ENCODE data around the gene GDF11.

DNA sequence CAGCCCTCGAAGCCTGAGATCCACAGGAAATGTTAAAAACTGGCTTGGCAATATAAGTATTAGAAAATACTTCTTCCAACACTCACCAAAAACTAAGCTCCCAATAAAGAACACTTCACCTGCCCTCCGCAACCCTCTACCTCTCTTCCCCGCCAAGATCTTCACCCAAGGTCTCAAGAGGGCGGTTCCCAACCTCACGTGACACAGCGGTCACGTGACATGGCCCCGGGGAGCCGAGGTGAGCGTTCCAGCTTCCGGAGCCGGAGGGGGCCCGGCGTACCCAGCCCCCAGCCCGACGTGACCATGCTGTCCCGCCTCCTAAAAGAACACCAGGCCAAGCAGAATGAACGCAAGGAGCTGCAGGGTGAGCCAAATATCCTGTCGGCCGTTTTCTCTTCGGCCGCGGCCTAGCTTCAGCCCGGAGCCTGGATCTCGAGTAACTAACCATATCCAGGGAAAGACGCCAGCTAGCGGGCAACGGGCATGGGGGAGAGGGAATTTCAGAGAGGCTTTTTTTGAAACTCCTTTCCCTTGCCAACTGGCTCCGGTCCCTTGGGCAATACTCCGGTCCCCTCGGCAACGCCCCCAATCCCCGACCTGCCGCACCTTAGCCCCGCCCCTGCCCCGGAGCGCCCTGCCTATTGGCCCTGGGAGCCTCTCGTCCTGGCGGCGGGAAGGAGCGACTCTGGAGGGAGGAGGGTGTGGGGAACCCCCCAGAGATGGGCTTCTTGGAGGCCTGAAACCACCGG lies 26.9 kb upstream of the GDF11 start, which contains the start of gene BLOC1S1:
- TF ChIP-seq, protein P1, sequence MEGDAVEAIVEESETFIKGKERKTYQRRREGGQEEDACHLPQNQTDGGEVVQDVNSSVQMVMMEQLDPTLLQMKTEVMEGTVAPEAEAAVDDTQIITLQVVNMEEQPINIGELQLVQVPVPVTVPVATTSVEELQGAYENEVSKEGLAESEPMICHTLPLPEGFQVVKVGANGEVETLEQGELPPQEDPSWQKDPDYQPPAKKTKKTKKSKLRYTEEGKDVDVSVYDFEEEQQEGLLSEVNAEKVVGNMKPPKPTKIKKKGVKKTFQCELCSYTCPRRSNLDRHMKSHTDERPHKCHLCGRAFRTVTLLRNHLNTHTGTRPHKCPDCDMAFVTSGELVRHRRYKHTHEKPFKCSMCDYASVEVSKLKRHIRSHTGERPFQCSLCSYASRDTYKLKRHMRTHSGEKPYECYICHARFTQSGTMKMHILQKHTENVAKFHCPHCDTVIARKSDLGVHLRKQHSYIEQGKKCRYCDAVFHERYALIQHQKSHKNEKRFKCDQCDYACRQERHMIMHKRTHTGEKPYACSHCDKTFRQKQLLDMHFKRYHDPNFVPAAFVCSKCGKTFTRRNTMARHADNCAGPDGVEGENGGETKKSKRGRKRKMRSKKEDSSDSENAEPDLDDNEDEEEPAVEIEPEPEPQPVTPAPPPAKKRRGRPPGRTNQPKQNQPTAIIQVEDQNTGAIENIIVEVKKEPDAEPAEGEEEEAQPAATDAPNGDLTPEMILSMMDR (IDR thresholded peaks at IDR 0.05; ENCODE audit: control extremely low read depth in 1 of 3, insufficient read depth in 1 of 3, low read depth in 1 of 3, low read length in 3 of 3), result no peak
- peak; percentile 99 for TF ChIP-seq SIN3A (conservative IDR thresholded peaks at IDR 0.05 in 1 of 2, IDR thresholded peaks at IDR 0.05 in 1 of 2; ENCODE audit: low read depth in 1 of 2, low read length in 2 of 2)
- TF ChIP-seq, protein P2, sequence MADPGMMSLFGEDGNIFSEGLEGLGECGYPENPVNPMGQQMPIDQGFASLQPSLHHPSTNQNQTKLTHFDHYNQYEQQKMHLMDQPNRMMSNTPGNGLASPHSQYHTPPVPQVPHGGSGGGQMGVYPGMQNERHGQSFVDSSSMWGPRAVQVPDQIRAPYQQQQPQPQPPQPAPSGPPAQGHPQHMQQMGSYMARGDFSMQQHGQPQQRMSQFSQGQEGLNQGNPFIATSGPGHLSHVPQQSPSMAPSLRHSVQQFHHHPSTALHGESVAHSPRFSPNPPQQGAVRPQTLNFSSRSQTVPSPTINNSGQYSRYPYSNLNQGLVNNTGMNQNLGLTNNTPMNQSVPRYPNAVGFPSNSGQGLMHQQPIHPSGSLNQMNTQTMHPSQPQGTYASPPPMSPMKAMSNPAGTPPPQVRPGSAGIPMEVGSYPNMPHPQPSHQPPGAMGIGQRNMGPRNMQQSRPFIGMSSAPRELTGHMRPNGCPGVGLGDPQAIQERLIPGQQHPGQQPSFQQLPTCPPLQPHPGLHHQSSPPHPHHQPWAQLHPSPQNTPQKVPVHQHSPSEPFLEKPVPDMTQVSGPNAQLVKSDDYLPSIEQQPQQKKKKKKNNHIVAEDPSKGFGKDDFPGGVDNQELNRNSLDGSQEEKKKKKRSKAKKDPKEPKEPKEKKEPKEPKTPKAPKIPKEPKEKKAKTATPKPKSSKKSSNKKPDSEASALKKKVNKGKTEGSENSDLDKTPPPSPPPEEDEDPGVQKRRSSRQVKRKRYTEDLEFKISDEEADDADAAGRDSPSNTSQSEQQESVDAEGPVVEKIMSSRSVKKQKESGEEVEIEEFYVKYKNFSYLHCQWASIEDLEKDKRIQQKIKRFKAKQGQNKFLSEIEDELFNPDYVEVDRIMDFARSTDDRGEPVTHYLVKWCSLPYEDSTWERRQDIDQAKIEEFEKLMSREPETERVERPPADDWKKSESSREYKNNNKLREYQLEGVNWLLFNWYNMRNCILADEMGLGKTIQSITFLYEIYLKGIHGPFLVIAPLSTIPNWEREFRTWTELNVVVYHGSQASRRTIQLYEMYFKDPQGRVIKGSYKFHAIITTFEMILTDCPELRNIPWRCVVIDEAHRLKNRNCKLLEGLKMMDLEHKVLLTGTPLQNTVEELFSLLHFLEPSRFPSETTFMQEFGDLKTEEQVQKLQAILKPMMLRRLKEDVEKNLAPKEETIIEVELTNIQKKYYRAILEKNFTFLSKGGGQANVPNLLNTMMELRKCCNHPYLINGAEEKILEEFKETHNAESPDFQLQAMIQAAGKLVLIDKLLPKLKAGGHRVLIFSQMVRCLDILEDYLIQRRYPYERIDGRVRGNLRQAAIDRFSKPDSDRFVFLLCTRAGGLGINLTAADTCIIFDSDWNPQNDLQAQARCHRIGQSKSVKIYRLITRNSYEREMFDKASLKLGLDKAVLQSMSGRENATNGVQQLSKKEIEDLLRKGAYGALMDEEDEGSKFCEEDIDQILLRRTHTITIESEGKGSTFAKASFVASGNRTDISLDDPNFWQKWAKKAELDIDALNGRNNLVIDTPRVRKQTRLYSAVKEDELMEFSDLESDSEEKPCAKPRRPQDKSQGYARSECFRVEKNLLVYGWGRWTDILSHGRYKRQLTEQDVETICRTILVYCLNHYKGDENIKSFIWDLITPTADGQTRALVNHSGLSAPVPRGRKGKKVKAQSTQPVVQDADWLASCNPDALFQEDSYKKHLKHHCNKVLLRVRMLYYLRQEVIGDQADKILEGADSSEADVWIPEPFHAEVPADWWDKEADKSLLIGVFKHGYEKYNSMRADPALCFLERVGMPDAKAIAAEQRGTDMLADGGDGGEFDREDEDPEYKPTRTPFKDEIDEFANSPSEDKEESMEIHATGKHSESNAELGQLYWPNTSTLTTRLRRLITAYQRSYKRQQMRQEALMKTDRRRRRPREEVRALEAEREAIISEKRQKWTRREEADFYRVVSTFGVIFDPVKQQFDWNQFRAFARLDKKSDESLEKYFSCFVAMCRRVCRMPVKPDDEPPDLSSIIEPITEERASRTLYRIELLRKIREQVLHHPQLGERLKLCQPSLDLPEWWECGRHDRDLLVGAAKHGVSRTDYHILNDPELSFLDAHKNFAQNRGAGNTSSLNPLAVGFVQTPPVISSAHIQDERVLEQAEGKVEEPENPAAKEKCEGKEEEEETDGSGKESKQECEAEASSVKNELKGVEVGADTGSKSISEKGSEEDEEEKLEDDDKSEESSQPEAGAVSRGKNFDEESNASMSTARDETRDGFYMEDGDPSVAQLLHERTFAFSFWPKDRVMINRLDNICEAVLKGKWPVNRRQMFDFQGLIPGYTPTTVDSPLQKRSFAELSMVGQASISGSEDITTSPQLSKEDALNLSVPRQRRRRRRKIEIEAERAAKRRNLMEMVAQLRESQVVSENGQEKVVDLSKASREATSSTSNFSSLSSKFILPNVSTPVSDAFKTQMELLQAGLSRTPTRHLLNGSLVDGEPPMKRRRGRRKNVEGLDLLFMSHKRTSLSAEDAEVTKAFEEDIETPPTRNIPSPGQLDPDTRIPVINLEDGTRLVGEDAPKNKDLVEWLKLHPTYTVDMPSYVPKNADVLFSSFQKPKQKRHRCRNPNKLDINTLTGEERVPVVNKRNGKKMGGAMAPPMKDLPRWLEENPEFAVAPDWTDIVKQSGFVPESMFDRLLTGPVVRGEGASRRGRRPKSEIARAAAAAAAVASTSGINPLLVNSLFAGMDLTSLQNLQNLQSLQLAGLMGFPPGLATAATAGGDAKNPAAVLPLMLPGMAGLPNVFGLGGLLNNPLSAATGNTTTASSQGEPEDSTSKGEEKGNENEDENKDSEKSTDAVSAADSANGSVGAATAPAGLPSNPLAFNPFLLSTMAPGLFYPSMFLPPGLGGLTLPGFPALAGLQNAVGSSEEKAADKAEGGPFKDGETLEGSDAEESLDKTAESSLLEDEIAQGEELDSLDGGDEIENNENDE (IDR thresholded peaks at IDR 0.05; ENCODE audit: insufficient replicate concordance, low read length), result no peak

Data from H1 (cell line).